Renal cortical epithelial cell (primary cell): ENCODE data around the gene PHF21A. TPM values are rescaled to one million over a fixed set of nuclear protein-coding genes. Genes with fewer than 3 reads are reported as not detected.
"Not testable (repeated sequence)": the region's sequence is repeated elsewhere in the genome, so short reads cannot be mapped to it uniquely, and the experiment has no call there.

Source experiments
- DNase-seq: peaks from one replicate; pipeline ENCODE4 v3.0.0-alpha.2; 2011; ENCODE audit warnings: low read depth
- total RNA-seq: library from RNA; depleted of rRNA; stranded (reverse); fragments of >200 nt; gene quantifications from 2 replicates; pipeline ENCODE4 v1.2.3, GENCODE V29; 2014

PHF21A gene
- total RNA-seq, 1 donor from 2014 or later = 27.7 TPM

DNA sequence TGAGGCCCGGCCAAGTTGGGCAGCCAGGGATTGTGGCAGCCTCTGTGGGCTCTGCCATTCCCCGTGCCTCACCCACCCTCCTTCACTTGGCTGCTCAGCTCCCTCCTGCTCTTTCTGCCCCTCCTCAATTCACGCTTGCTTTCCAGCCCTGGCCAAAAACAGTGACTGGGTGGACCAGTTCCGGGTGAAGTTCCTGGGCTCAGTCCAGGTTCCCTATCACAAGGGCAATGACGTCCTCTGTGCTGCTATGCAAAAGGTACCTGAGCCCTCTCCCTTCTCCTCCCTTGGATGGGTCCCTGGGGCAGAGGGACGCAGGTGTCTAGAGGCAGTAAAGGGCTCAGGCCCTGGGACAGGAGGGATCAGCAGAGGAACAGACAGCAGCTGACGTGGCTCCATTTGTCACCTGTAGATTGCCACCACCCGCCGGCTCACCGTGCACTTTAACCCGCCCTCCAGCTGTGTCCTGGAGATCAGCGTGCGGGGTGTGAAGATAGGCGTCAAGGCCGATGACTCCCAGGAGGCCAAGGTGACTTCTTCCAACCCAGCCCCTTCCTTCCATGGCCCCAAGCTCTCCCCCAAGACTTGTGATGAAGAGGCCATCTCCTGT lies 216.8 kb downstream of the PHF21A start:
- no peak for DNase-seq

DNA sequence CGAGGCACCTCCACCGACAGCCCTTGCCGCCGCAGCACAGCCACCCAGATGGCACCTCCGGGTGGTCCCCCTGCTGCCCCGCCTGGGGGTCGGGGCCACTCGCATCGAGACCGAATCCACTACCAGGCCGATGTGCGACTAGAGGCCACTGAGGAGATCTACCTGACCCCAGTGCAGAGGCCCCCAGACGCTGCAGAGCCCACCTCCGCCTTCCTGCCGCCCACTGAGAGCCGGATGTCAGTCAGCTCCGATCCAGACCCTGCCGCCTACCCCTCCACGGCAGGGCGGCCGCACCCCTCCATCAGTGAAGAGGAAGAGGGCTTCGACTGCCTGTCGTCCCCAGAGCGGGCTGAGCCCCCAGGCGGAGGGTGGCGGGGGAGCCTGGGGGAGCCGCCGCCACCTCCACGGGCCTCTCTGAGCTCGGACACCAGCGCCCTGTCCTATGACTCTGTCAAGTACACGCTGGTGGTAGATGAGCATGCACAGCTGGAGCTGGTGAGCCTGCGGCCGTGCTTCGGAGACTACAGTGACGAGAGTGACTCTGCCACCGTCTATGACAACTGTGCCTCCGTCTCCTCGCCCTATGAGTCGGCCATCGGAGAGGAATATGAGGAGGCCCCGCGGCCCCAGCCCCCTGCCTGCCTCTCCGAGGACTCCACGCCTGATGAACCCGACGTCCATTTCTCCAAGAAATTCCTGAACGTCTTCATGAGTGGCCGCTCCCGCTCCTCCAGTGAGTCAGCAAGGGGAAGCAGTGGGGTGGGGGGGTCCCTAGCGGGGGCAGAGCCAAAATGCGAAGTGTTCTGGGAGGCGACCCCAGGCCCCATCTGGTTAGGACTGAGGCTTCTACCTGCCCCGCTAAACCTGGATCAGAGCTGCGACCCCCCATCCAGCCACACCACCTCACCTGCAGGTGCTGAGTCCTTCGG lies 218.5 kb downstream of the PHF21A start:
- DNase-seq = no peak

DNA sequence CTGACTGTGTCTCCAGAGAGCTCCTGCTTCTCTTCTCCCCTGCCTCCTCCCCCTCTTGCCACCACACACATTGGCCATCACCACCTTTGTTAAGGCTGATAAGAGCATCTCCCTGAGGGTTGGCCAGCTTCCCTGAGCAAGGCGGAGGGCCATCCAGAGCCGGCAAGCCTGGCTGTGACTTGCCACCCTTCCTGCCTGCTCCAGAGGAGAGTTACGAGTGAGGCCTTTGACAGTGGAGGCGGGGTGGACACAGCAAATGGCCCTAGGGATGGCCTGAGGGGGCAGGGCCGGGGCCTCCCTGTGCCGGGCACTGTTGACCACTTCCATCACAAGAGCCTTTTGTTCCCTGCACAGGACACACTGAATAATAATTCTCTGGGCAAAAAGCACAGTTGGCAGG lies 219.6 kb downstream of the PHF21A start:
- no peak for DNase-seq

DNA sequence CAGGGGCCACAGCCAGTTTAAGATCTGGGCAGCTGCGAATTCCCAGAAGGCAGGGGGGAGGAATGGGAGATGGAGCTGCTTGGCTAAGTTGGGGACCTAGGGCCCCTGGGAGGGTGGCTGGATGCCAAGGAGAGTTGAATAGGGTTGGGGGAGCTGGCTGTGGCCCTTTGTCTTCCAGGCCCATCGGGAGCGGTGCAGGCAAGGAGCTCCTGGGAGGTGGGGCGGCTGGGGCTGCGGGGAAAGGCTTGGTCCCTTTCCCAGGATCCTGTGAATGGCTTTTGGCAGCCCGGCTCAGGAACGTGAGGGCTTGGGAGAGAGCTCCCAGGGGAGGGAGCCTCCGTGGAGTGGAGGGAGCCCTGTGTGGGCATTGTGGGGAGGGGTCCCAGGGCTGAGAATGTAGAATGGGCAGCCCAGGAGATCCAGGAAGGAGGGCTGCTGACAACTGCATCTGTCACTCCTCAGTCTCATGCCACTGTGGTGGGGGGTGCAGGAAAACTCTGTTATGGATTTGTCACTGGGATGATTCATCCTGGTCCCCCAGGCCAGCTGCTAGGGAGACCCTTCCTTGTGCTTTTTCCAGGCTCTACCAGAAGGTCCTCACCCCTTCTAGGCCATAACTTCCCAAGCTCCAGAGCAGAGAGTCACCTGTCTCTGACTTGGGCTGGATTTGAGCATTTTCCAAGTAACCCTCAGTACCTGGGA lies 220.2 kb downstream of the PHF21A start:
- DNase-seq = no peak

DNA sequence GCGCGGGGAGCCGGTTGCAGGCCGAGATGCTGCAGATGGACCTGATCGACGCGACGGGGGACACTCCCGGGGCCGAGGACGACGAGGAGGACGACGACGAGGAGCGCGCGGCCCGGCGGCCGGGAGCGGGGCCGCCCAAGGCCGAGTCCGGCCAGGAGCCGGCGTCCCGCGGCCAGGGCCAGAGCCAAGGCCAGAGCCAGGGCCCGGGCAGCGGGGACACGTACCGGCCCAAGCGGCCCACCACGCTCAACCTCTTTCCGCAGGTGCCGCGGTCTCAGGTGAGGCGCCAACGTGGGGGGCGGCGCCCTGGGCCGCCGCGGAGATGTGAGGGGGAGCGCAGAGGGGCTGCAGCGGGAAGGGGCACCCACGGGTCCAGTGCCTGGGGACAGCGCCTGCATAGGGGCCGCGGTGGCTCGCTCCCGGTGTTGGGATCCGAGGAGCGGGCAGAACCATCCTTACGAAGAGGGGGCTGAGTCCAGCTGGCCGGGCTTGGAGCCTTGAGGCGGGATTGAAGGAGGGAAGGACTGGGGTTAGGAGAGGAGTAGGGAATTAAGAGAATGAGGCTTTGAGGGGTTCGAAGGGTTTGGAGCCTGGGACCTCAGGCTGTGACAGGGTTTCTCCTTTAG lies 221.0 kb downstream of the PHF21A start:
- DNase-seq = not testable (repeated sequence)

DNA sequence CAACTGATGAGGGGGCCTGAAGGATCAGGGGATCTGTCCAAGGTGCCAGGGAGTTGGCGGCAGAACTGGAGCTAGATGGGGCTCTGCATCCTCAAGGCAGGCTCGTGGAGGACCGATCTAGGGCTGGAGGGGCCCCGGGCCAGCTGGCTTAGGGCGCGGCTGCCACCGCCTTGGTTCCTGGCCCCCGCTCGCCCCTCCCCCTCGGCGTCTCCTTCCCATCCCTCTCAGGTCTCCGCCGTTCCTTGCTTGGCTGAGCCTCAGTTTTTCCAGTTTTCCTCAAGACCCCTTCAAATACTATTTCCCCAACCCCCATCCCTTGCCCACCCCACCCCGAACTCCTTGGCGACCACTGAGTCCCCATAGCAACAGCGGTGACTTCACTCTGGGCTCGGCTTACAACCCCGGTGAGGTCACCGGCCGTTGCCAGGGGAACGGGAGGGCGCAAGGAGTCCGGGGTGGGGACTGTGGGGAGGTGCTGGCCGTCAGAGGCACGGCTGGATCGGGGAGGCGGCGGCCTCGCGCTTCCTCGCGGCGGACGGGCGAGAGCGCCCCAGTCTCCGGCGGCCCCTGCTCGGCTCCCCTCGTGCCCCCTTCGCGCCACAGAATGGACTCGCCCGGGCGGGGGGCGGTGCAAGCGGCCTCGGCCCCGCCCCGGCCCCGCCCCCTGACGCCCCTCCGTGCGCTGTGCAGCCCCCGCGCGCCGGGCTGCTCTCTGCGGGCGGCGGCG lies 221.6 kb downstream of the PHF21A start:
- peak; percentile 54 for DNase-seq

DNA sequence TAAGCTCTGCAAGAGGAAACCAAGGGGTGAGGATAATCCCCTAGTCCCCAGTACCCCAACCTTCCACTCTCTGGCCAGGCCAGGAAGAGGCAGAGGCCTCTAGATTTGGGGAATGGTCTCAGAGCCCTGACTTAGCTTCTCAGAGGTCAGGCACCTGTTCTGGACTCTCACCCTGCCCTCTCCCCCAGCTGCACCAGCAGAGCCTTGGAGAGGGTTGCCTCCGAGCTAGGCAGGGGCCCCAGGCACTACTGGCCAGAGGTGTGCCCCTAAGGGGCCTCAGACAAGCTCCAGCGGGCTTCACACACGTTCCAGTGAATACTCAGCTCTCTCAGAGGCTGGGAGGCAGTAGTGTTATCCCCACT lies 222.2 kb downstream of the PHF21A start:
- DNase-seq = no peak

DNA sequence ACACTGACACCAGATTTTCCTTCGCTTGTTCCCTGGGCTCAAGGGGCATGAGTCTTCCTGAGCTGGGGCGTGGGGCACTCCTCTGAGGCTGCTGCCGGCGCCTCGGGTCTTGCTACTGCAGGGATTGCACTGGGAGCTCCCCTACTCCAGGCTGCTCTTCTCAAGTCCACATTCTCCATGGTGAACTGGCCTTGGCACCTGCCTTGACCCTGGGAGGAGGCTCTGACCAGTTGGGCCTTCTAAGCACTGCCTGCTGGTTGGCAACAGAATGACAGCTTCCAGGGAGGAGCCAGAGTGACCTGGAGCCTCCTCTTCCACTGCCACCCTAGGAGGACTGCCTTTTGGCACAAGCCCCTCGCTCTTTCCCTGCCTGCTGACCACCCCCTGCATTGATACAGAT lies 223.7 kb downstream of the PHF21A start:
- DNase-seq = no peak

DNA sequence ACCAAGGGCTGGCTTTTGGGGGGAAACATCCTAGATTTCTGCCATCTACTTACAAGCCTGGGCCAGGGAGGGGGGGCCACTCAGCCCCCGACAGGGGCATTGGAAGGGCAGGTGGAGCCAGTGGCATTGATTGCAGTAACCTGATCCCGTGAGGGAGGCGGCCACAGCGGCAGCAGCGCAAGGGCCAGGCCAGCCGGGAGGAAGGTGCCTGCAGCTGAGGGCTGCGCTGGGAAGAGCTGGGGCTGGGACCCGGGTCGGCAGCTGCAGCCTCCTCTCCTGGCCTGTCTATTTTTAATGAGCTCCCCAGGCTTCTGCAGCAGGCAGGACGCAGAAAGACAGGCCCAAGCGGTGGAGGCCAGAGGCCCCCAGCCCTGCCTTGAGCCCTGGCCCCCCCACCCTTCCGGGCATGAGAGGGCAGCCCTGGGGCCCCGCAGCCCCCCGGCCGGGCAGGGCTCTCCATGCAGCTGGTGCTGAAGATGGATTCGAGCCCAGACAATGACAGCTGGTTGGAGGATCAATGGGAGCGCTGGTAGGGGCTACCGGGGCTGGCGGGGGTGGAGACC lies 224.8 kb downstream of the PHF21A start:
- DNase-seq = no peak

DNA sequence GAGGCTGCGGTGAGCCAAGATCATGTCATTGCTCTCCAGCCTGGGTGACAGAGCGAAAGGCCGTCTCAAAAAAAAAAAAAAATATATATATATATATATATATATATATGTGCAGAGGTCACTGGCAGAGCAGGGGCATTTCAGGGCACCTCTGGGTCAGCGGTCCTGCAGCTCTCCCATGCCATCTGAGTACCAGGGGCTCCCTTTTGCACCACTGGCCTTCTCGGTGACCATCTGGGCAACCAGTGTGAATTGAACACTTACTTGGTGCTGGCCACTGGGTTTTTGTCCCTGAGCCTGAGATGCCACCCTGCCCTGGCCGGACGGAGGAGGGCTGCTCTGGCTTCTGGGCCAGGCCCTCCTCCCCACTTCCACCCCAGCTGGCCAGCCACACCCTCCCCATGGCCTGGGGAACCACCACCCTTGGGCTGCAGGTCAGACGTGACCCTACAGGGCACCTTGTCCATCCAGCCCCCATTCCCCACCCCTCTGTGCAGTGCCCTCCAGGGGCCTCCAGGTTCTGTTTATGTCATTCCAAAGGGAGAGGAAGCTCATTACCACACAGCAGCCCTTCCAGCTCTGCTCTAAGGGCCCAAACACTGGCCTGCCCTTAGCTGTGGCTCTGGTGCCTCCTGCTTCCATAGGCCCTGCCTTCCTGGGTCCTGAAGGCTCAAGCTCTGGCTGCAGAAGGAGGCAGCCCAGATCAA lies 225.5 kb downstream of the PHF21A start:
- DNase-seq = no peak

DNA sequence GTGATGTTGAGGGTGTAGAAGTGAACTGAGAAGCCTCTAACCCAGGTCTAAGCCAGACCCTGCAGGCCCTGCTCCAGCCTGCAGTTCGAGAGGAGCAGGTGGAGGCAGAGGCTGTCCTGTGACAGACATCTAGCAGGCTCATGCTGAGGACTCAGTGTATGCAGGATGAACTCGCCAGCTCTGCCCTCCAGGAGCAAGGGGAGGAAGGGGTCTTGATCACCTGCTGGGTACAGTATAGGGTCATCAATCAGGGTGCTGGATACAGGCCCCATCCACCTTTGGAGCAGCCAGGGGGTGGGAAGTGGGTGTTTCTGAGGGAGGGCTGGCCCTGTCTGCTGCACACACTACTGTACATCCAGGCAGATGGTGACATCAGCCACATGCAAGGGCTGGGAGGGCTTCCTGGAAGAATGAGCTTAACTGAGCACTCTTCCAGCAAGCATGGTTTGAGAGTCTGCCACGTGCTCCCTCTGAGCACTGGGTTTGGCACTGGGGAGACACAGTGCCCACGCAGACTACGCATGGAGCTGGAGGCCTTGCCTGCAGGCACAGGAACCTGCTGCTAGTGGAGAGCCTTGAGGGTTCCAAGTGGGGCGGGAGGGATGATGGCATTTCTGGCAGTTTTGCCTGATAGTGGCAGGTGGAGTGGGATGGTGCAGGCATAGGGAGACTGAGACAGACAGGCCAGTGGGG lies 226.6 kb downstream of the PHF21A start:
- no peak for DNase-seq

DNA sequence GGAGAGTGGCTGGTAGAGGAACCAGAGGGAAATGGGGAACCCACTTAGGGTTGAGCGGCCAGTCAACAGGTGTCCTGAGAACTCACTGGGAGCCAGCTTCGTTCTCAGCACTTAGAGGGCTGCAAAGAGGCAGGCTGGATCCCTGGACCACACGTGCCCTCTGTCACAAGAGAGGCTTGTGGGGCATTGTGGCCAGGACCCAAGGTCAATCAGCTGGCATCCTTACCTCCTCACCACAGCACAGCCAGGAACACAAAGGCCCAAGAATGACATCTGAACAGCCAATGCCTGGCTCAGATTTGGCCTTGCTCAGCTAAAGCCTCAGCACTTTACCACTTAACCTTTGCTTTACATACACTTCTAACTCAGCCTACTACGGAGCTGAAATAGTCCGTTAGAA lies 228.4 kb downstream of the PHF21A start:
- DNase-seq = no peak

DNA sequence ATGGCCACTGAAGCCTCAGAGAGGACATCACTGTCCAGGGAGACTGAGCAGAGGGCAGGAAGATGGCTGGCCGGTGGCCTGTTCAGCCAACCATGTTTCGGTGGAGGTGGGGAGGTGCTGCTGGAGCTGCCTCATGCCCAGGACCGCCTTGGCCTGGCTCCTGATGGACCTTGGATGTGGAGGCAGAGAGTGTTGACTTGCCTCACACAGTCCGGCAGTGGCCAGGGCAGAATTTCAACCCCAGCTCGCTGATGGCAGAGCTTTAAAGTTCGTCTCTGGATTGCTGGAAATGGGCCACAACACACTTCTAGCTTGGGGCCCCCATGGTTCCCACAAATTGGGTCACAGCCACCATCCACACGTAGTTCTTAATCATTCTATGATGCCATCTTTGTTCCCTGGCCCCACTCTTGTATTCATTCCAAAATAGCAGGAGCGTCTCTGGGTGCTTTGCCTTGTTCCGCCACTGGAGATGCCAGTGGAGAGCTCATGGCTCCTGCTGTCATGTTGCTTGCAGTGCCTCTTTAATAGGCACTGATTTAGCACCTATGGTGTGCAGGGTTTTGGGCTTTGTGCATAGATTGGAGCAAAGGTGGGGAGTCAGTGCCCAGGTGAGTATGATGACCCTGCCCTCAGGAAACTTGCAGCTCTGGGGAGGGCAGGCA lies 230.2 kb downstream of the PHF21A start:
- no peak for DNase-seq

DNA sequence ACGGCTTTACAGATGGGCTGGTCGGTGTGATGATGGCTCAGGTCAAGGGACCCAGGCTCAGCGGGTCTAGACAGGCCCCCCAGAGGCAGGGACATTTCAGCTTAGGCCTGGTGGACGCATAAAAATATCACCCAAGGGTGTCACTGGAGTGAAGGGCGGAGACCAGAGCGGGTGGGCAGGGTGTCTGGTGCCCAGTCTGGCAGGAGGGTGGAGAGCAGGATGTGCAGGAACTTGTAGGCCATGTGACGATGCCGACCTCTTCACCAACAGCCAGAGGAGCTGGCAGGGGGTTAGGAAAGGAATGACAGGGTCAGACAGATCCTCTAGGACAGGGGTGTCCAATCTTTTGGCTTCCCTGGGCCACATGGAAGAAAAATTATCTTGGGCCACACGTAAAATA lies 231.3 kb downstream of the PHF21A start:
- no peak for DNase-seq

DNA sequence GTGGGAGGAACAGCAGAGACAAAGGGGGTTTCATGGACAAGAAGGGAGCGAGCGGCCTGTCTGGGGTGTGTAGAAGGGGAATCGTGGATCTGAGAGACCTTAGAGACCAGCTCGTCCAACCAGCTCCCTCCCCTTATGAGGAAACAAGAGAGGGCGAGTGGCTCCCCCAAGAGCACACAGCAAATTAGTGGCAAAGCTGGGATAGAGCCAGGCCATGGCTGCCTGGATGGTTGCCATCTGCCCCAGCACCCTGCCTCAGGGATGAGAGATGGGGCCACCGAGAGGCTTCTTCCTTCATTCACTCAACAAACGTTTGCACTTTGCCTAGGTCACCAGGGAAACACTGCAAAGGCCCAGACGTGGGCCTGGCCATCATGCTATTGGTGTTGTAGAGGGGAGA lies 231.7 kb downstream of the PHF21A start:
- no peak for DNase-seq

DNA sequence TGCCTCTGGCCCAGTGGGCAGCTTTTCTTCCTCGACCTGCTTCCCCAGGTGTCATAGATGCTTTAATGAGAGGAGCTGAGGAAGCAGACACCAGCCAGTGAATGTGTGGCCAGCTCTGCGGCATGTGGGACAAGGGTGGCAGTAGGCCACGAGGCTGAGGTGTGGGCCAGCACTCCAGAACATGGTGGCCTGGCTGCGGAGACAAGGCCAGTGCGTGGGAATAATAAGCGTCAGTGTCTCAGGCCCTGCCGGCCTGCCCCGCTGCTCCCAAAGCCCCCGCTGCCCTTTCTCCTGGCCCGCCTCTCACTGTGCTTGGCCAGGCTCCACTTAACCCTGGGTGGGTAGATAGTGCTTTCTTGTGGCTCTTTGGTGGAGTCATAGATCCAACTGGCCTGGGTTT lies 233.7 kb downstream of the PHF21A start:
- DNase-seq = no peak

DNA sequence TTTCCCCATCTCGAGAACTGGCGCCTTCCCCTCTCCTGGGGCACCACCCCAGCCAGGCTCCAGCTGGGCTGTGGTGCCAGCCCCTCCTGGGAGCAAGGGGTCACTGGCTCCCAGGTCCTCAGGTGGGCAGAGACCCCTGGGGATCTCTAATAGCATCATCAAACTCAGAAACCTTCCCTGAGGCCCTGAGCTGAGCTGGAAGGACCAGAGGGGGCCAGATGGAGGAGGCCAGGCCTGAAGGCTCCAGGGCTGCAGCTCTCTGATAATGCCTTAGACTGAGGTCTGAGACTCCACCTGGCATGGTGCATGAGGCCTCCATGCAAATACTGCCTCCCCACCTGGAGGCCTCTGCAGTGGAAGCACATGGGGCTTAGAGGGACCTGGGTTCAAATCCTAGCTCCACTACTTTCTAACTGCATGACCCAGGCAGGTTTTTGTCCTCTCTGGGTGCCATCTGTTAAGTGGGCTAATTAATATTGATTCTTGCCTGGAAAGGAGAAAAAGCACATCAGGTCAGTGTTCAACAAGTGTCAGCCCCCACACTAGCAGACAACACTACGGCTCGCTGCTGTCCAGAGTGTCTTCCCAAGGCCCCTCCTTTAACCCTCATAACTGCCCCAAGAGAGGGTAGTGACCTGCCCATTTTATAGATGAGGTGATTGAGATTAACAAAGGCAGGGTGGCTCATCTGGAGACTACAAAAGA lies 234.3 kb downstream of the PHF21A start:
- DNase-seq = no peak

DNA sequence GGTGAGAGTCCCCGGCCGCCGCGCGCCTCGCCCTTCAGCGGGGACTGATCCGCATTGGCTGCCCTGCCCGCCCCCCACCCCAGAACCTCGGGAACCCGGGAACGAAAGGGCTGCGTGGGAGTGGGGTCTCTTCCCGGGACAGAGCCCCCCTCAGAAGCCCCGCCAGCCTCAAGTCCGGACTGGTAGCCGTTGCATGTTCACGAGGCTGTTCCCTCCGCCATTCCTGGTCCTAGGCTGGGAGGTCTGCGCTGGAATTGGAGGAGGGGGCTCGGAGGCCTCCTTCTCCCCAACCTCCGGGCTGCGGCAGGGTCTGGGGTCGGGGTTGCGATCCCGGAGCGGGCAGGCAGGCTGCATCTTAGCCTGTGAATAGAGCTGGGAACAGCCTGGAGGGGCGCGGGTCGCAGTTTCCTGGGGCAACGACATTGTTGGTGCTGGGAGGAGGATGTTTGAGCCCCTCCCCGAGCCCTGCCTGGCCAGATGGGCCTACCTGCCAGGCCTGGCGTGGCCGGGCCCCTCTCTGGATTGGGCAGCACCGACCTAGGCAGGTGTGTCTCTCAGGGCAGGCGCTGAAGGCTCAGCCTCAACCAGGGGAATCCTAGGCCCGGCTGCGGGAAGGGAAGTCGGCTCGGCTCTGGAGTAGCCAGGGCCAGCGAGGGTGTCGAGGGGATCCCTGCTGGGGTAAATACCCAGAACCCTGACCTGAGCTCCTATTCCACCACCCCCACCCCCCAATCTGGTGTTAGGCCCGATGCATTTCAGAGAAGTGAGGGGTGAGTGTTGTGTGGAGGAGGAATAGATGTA lies 235.1 kb downstream of the PHF21A start:
- DNase-seq = no peak
